Peyer's patch (tissue), 4 donors: ENCODE data around the gene ANTXR1. TPM values are rescaled to one million over a fixed set of nuclear protein-coding genes. Genes with fewer than 3 reads are reported as not detected.
A peak's percentile ranks its signal among the peaks of the same experiment; 100 is the strongest.

Experiments used
- DNase-seq, 3 donors: peaks; one replicate each; pipeline ENCODE4 v3.0.0-alpha.2; 2017 to 2019
- H3K27ac ChIP-seq, 4 donors: fragments of 200-600 bp; sonication (generic); one replicate each; pipeline ENCODE4 v1.5.1; 2016 to 2019
- H3K27me3 ChIP-seq, 2 donors: fragments of 200-600 bp; sonication (generic); one replicate each; pipeline ENCODE4 v1.5.1; 2019
- H3K36me3 ChIP-seq, 3 donors: fragments of 200-600 bp; sonication (generic); one replicate each; pipeline ENCODE4 v1.5.1; 2016 to 2019
- H3K4me1 ChIP-seq, 4 donors: fragments of 200-600 bp; sonication (generic); one replicate each; pipeline ENCODE4 v1.5.1; 2016 to 2019
- H3K4me3 ChIP-seq, 4 donors: fragments of 200-600 bp; sonication (generic); 1 replicate in 3 of 4; 2 replicates in 1 of 4; pipeline ENCODE4 v1.5.1; 2016 to 2019; ENCODE audit warnings: mild to moderate bottlenecking in 1 of 4
- H3K9me3 ChIP-seq, 4 donors: fragments of 200-600 bp; sonication (generic); one replicate each; pipeline ENCODE4 v1.5.1; 2016 to 2019; ENCODE audit warnings: mild to moderate bottlenecking in 1 of 4
- POLR2A ChIP-seq, 2 donors: fragments of 450-650 bp; IDR thresholded peaks; one replicate each; pipeline ENCODE4 v1.5.1; 2017; ENCODE audit warnings: antibody characterized with exemption in 2 of 2, mild to moderate bottlenecking in 2 of 2, moderate library complexity in 2 of 2
- total RNA-seq, 4 donors: library from RNA; depleted of rRNA; stranded (reverse); fragments of >200 nt; gene quantifications; one replicate each; pipeline ENCODE4 v1.1.0, GENCODE V29; 2016
- TF ChIP-seq, protein P1 (sequence below), 6 experiments: fragments of 450-650 bp in 4 of 6; fragments of 200-600 bp in 2 of 6; sonication (generic) in 1 of 6; IDR thresholded peaks; one replicate each; pipeline ENCODE4 v1.5.1; 2017 to 2019; ENCODE audit warnings: antibody characterized with exemption in 6 of 6, mild to moderate bottlenecking in 3 of 6, moderate library complexity in 1 of 6

The ANTXR1 gene
- total RNA-seq, 4 donors from 2014 or later, result 5.4 to 39.6 (median 25.0) TPM

DNA sequence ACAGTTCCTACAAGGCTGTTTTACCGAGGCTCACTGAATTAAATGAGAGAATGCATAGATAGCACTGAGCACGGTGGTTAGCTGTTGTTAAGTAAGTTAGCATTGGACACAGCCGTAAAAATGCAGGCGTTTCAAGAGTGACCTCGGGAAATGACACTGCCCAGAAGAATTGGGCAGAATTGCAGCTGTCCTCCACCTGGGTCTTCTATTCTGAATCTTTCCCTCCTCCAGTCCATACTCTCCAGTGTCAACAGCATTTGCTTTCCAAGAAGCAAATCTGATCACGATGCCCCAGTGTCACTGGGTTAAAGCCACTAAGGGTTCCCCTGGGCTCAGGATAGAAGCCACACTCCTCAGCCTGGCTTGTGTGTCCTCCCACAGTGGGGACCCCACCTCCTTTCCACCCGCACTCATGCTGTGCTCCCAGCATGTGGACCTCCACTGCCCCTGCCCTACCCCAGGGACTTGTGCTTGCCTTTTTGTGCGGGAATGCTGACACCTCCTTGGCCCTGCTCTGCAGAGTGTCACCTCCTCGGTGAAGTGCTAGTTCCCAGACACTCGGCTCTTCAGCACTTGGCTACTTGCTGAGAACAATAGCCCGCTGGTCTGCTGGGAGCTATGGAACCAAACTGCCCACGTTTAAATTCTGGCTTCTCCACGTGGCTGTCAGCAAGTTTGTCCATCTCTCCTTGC is 135.0 kb downstream of the ANTXR1 start:
- Histone ChIP-seq H3K36me3 (no peaks in the 10 kb centered on the region), H3K9me3 (no peaks in the 10 kb centered on the region), H3K4me3 (no peak overlapping the region), H3K27ac (no peak overlapping the region), H3K4me1 (no peaks in the 10 kb centered on the region), H3K27me3 (no peaks in the 10 kb centered on the region)
- TF ChIP-seq, protein P1, sequence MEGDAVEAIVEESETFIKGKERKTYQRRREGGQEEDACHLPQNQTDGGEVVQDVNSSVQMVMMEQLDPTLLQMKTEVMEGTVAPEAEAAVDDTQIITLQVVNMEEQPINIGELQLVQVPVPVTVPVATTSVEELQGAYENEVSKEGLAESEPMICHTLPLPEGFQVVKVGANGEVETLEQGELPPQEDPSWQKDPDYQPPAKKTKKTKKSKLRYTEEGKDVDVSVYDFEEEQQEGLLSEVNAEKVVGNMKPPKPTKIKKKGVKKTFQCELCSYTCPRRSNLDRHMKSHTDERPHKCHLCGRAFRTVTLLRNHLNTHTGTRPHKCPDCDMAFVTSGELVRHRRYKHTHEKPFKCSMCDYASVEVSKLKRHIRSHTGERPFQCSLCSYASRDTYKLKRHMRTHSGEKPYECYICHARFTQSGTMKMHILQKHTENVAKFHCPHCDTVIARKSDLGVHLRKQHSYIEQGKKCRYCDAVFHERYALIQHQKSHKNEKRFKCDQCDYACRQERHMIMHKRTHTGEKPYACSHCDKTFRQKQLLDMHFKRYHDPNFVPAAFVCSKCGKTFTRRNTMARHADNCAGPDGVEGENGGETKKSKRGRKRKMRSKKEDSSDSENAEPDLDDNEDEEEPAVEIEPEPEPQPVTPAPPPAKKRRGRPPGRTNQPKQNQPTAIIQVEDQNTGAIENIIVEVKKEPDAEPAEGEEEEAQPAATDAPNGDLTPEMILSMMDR (IDR thresholded peaks at IDR 0.05), result no peak
- no peak for TF ChIP-seq POLR2A (IDR thresholded peaks at IDR 0.05)
- no peak for DNase-seq

DNA sequence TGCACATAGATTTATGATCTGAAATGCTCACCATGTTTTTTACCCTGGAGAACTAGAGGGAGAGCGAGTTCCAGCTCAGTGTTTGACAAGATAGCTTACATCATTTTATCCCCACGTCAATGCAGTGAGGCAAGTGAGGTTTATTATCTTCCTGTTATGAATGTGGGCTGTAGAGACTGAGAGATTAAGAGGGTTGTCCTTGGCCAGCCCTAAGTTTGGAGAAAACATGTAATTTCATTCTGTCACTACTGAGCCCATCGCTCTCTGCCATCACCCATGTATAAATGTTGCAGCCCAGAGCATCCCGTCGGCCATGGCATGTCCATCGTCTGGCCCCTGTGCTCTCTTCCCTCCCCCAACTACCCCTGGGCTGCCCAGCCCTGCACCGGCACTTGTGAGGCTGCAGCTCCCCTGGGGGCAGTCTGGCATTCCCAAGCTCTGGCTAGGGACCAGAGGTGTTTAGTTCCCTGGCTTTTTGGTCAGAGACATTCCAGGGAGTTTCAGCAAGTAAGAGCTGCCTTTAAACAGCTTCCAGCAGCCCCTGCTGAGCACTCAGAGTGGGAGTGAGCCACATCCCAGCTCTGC is 136.7 kb downstream of the ANTXR1 start:
- TF ChIP-seq, protein P1 (IDR thresholded peaks at IDR 0.05), result no peak
- TF ChIP-seq POLR2A (IDR thresholded peaks at IDR 0.05), result no peak
- no peaks in the 10 kb centered on the region for H3K36me3 ChIP-seq
- H3K4me3 ChIP-seq, result no peak overlapping the region
- H3K9me3 ChIP-seq, result no peaks in the 10 kb centered on the region
- H3K27ac ChIP-seq, result peak overlapping the region in 2 of 4 donors; percentile 47 to 61
- no peaks in the 10 kb centered on the region for H3K27me3 ChIP-seq
- peak in 1 of 3 donors; percentile 52 for DNase-seq
- H3K4me1 ChIP-seq, result no peaks in the 10 kb centered on the region

DNA sequence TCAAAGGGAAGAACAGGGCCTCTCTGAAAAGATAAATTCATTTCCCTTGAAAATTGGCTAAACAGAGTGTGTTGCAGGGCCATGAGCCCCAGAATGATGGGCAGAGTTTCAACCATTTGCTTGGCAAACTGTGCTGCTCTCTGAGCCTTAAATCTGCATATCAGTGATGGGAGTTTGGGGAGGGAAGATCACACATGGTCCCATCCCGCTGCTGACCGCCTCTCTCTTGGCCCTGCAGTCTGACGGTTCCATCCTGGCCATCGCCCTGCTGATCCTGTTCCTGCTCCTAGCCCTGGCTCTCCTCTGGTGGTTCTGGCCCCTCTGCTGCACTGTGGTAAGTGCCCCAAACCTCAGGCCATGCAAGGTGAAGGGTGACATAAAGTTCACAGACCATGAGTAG is 139.0 kb downstream of the ANTXR1 start:
- Histone ChIP-seq H3K4me3 (no peak overlapping the region), H3K36me3 (no peaks in the 10 kb centered on the region), H3K4me1 (no peaks in the 10 kb centered on the region), H3K27me3 (no peaks in the 10 kb centered on the region), H3K9me3 (no peaks in the 10 kb centered on the region), H3K27ac (peak overlapping the region in 1 of 4 donors; percentile 43)
- no peak for DNase-seq
- TF ChIP-seq, protein P1 (IDR thresholded peaks at IDR 0.05), result no peak
- TF ChIP-seq POLR2A (IDR thresholded peaks at IDR 0.05), result no peak

DNA sequence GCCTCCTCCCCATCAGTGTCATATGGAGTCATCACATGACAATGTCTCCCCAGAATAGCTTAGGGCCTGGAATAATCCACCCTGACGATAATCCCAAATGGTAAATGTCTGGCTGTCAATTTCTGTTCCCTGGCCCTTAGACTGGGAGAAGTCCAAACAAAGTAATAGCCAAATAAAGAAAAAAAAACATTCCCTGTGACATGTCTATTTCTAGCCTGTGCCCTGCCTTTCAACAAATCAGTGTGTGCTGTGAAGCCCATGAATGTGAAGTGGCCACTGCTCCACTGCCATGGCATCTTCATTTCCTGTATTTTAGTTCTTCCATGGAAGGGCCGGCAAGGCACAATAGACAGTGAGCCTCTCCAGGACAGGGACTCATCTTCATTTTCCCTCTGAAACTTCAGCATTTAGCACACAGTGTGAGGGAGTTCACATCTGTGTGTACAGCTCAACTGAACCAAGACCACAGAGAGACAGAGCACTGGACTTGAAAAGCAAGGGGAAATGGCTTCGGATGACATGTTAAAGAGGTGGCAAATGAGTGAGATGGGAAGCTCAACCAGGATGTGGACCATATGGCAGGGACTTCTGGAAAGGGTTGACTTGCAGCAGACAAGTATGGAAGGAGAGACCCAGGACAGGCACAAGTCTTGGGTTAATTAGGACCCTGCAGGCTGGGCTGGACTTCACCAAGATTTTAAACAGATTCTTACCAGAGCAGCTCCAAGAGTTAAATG is 140.0 kb downstream of the ANTXR1 start:
- Histone ChIP-seq H3K36me3 (no peaks in the 10 kb centered on the region), H3K27ac (peak overlapping the region in 2 of 4 donors; percentile 20 to 38), H3K9me3 (no peaks in the 10 kb centered on the region), H3K27me3 (no peaks in the 10 kb centered on the region), H3K4me3 (no peak overlapping the region), H3K4me1 (no peaks in the 10 kb centered on the region)
- DNase-seq, result no peak
- TF ChIP-seq, protein P1 (IDR thresholded peaks at IDR 0.05), result no peak
- no peak for TF ChIP-seq POLR2A (IDR thresholded peaks at IDR 0.05)

DNA sequence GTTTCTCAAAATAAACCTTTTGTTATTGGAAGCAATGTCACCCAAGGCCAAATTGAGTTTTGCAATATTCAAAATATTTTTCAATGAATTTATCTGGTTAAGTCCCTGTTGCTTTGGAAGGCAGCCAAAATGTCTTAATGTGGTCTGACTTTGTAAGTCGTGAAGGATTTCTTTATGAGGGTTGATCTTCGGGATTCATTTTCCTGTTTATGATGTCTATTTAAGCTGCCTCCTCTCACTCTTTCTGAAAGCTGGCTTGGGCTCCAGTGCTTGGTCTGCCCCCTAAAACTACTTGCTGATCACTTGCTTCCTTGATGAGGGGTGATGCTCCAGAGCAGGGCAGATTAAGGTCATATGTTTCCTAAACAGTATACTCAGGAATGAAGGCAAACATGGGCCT is 141.1 kb downstream of the ANTXR1 start:
- DNase-seq, result no peak
- no peaks in the 10 kb centered on the region for H3K9me3 ChIP-seq
- no peaks in the 10 kb centered on the region for H3K36me3 ChIP-seq
- H3K27me3 ChIP-seq, result no peaks in the 10 kb centered on the region
- peak overlapping the region in 3 of 4 donors; percentile 25 to 39 (median 31) for H3K27ac ChIP-seq
- TF ChIP-seq POLR2A (IDR thresholded peaks at IDR 0.05), result no peak
- H3K4me3 ChIP-seq, result no peak overlapping the region
- H3K4me1 ChIP-seq, result no peaks in the 10 kb centered on the region

DNA sequence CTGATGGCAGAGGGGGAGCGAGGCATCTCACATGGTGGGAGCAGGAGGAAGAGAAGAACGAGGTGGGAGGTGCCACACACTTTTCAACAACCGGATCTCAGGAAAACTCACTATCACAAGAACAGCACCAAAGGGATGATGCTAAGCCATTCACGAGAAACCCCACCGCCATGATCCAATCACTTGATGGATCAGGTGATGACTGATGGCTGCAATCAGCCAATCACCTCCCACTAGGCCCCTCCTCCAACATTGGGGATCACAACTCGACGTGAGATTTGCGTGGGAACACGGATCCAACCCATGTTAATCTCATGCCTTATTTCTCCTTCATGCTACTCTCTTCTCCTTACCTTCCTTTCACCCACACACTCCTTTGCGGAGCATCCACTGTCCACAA is 143.6 kb downstream of the ANTXR1 start:
- Histone ChIP-seq H3K27ac (no peak overlapping the region), H3K27me3 (no peaks in the 10 kb centered on the region), H3K36me3 (no peaks in the 10 kb centered on the region), H3K4me1 (no peaks in the 10 kb centered on the region), H3K4me3 (no peak overlapping the region), H3K9me3 (no peaks in the 10 kb centered on the region)
- TF ChIP-seq POLR2A (IDR thresholded peaks at IDR 0.05), result no peak
- TF ChIP-seq, protein P1 (IDR thresholded peaks at IDR 0.05), result no peak
- no peak for DNase-seq
